Lower lobe of right lung (tissue), 2 donors: ENCODE results near the gene PTPRN2. TPM values are rescaled to one million over a fixed set of nuclear protein-coding genes. Genes with fewer than 3 reads are reported as not detected.

Source experiments
- ATAC-seq, 2 donors: fragments of 200-7000 bp; cut with Tn5 transposase; one replicate each; pipeline ENCODE4 v1.9.1; 2020 to 2022; ENCODE audit warnings: mild to moderate bottlenecking in 2 of 2, moderate library complexity in 2 of 2
- DNase-seq: peaks from one replicate; pipeline ENCODE4 v3.0.0-alpha.2; 2020
- H3K27ac ChIP-seq: fragments of 200-600 bp; one replicate; pipeline ENCODE4 v1.8.0; 2022
- H3K27me3 ChIP-seq: fragments of 200-600 bp; one replicate; pipeline ENCODE4 v1.8.0; 2022; ENCODE audit warnings: low read depth
- H3K36me3 ChIP-seq: fragments of 200-600 bp; one replicate; pipeline ENCODE4 v1.8.0; 2022; ENCODE audit warnings: mild to moderate bottlenecking
- H3K4me1 ChIP-seq: fragments of 200-600 bp; one replicate; pipeline ENCODE4 v1.8.0; 2022
- H3K4me3 ChIP-seq: fragments of 200-600 bp; one replicate; pipeline ENCODE4 v1.8.0; 2022; ENCODE audit warnings: mild to moderate bottlenecking
- H3K9me3 ChIP-seq: fragments of 200-600 bp; one replicate; pipeline ENCODE4 v1.8.0; 2022
- CTCF ChIP-seq: fragments of 200-600 bp; IDR thresholded peaks from one replicate; pipeline ENCODE4 v1.8.0; 2022; ENCODE audit warnings: antibody characterized with exemption, mild to moderate bottlenecking
- intact Hi-C: fragments of 100-400 bp; cut with DNase I; formaldehyde crosslinking; loops from one replicate; pipeline ENCODE4 v1.11.0; 2022
- total RNA-seq: library from RNA; stranded (reverse); fragmentation: NEBNext Ultra II Directional; extraction: Animal tissue kit (Norgen Biotek cat#: 25700); gene quantifications from one replicate; pipeline ENCODE4 v1.2.1, GENCODE V29; 2021
- donor health status: DM: no; HTN: yes; CAD: no; lungs with severe emphysema.

Gene PTPRN2
- total RNA-seq, 1 donor from 2014 or later = 6.8 TPM

GRCh38 chr7:157739650-157740049, 848.0 kb downstream of the PTPRN2 start:
- ATAC-seq = no peak
- H3K27ac ChIP-seq = no peak overlapping the region
- no peaks in the 10 kb centered on the region for H3K36me3 ChIP-seq
- intact Hi-C loops = no loop called here
- DNase-seq = no peak
- H3K4me1 ChIP-seq = no peaks in the 10 kb centered on the region
- no peak overlapping the region for H3K4me3 ChIP-seq
- TF ChIP-seq CTCF = no peak
- H3K9me3 ChIP-seq = no peaks in the 10 kb centered on the region
- peaks cover 26% of the 10 kb centered on the region for H3K27me3 ChIP-seq

- no peak for DNase-seq
Measured at GRCh38 chr7:157739031-157739430, 848.6 kb downstream of the PTPRN2 start.

GRCh38 chr7:157738066-157738460, 849.6 kb downstream of the PTPRN2 start:
- H3K4me3 ChIP-seq = no peak overlapping the region
- no peak for TF ChIP-seq CTCF
- DNase-seq (no peak), ATAC-seq (no peak)
- no peak overlapping the region for H3K27ac ChIP-seq
- no peaks in the 10 kb centered on the region for H3K36me3 ChIP-seq
- no peaks in the 10 kb centered on the region for H3K9me3 ChIP-seq
- peaks cover 26% of the 10 kb centered on the region for H3K27me3 ChIP-seq
- intact Hi-C loops = no loop called here
- H3K4me1 ChIP-seq = no peaks in the 10 kb centered on the region

More at GRCh38 chr7:157739031-157739430, 848.6 kb downstream of the PTPRN2 start:
- Histone ChIP-seq H3K4me3 (no peak overlapping the region), H3K27me3 (peaks cover 26% of the 10 kb centered on the region), H3K36me3 (no peaks in the 10 kb centered on the region), H3K27ac (no peak overlapping the region), H3K9me3 (no peaks in the 10 kb centered on the region), H3K4me1 (no peaks in the 10 kb centered on the region)
- no peak for TF ChIP-seq CTCF
- ATAC-seq = no peak
- intact Hi-C loops = no loop called here

GRCh38 chr7:157737151-157738065, 850.2 kb downstream of the PTPRN2 start:
- Histone ChIP-seq H3K4me3 (no peak overlapping the region), H3K36me3 (no peaks in the 10 kb centered on the region), H3K4me1 (no peaks in the 10 kb centered on the region), H3K9me3 (no peaks in the 10 kb centered on the region), H3K27ac (no peak overlapping the region), H3K27me3 (peaks cover 26% of the 10 kb centered on the region)
- intact Hi-C loops = no loop called here
- DNase-seq = no peak
- TF ChIP-seq CTCF = no peak
- no peak for ATAC-seq

GRCh38 chr7:157736341-157736740, 851.3 kb downstream of the PTPRN2 start:
- Histone ChIP-seq H3K4me3 (no peak overlapping the region), H3K27me3 (peaks cover 26% of the 10 kb centered on the region), H3K9me3 (no peaks in the 10 kb centered on the region), H3K36me3 (no peaks in the 10 kb centered on the region), H3K27ac (no peak overlapping the region), H3K4me1 (no peaks in the 10 kb centered on the region)
- TF ChIP-seq CTCF = no peak
- DNase-seq (no peak), ATAC-seq (no peak)
- intact Hi-C loops = no loop called here
